Endothelial cell of umbilical vein (primary cell): ENCODE measurements around the gene JPT2. TPM values are rescaled to one million over a fixed set of nuclear protein-coding genes. Genes with fewer than 3 reads are reported as not detected.
"Not testable (repeated sequence)": the region's sequence is repeated elsewhere in the genome, so short reads cannot be mapped to it uniquely, and the experiment has no call there.

Experiments used
- BruUV-seq: library from RNA; stranded (reverse); fragments of 400-500 nt; replicated peaks from 2 replicates; lab custom pipeline; 2021; lab: Mats Ljungman, UMichigan
- CTCF ChIA-PET: fragments of 300-600, 350-600 bp; sonication (Branson Sonifier 250); formaldehyde crosslinking; loops from one replicate; lab custom pipeline; 2021; ENCODE audit warnings: antibody characterized with exemption, inconsistent platforms; lab: Charles Lee
- POLR2A ChIA-PET: fragments of 300-600, 350-600 bp; sonication (Branson Sonifier 250); formaldehyde crosslinking; loops from one replicate; lab custom pipeline; 2021; ENCODE audit warnings: antibody characterized with exemption, inconsistent platforms; lab: Charles Lee
- DNase-seq: peaks from one replicate; pipeline ENCODE4 v3.0.0-alpha.2; 2011; ENCODE audit warnings: low read depth, low spot score
- FAIRE-seq: peaks from 2 replicates; lab custom pipeline; 2011; peaks lifted over from hg19 to GRCh38; lab: Jason Lieb, UNC
- H2AFZ ChIP-seq: 2 replicates; pipeline ENCODE4 v1.6.0; 2012; ENCODE audit warnings: low read depth, low read length, control low read depth, inconsistent platforms
- H3K27ac ChIP-seq: 2 replicates; pipeline ENCODE4 v1.5.1; 2011; ENCODE audit warnings: low read depth, mild to moderate bottlenecking, control low read depth, low read length, moderate library complexity; ENCODE audit not compliant: insufficient read depth
- H3K27me3 ChIP-seq, 2 experiments: 2 replicates each; pipeline versions ENCODE4 v1.6.0 to v1.6.1; 2011; ENCODE audit warnings: low read length in 2 of 2, mixed read lengths in 1 of 2; ENCODE audit not compliant: control insufficient read depth in 2 of 2, insufficient read depth in 2 of 2
- H3K36me3 ChIP-seq, 2 experiments: 2 replicates in 1 of 2; 3 replicates in 1 of 2; pipeline ENCODE4 v1.5.1; 2011; ENCODE audit warnings: low read length in 2 of 2, mild to moderate bottlenecking in 1 of 2, moderate library complexity in 1 of 2; ENCODE audit not compliant: control insufficient read depth in 2 of 2, insufficient read depth in 2 of 2; ENCODE audit errors: extremely low read depth in 1 of 2
- H3K4me1 ChIP-seq: 3 replicates; pipeline ENCODE4 v1.5.1; 2011; ENCODE audit warnings: mild to moderate bottlenecking, low read length; ENCODE audit not compliant: control insufficient read depth, insufficient read depth; ENCODE audit errors: extremely low read depth
- H3K4me2 ChIP-seq: 2 replicates; pipeline ENCODE4 v1.6.1; 2011; ENCODE audit warnings: low read length, control low read depth, mixed read lengths; ENCODE audit not compliant: insufficient read depth
- H3K4me3 ChIP-seq, 3 experiments: fragments of 200-600 bp in 1 of 3; sonication (generic), shearing (Covaris generic) in 1 of 3; replicated peaks in 1 of 3; 2 replicates each; pipeline ENCODE4 v1.5.1; 2011 to 2016; ENCODE audit warnings: control low read depth in 3 of 3, low read length in 3 of 3, mild to moderate bottlenecking in 2 of 3, inconsistent platforms in 1 of 3, low read depth in 1 of 3, moderate library complexity in 1 of 3; ENCODE audit not compliant: insufficient read depth in 1 of 3
- H3K79me2 ChIP-seq: 2 replicates; pipeline ENCODE4 v1.6.0; 2012; ENCODE audit warnings: low read length, inconsistent platforms; ENCODE audit not compliant: control insufficient read depth, insufficient read depth
- H3K9ac ChIP-seq: replicated peaks from 2 replicates; pipeline ENCODE3; 2011; ENCODE audit warnings: low read length, control low read depth; ENCODE audit not compliant: insufficient read depth; ENCODE audit errors: extremely low read depth
- H3K9me1 ChIP-seq: replicated peaks from 3 replicates; pipeline ENCODE4 v1.6.0; 2011; ENCODE audit warnings: mild to moderate bottlenecking, low read length; ENCODE audit not compliant: control insufficient read depth, insufficient read depth; ENCODE audit errors: extremely low read depth
- H3K9me3 ChIP-seq: replicated peaks from 2 replicates; pipeline ENCODE4 v1.5.1; 2012; ENCODE audit warnings: low read length, inconsistent platforms; ENCODE audit not compliant: control insufficient read depth, insufficient read depth
- H4K20me1 ChIP-seq: replicated peaks from 2 replicates; pipeline ENCODE3; 2011; ENCODE audit warnings: mild to moderate bottlenecking, low read length; ENCODE audit not compliant: control insufficient read depth, insufficient read depth; ENCODE audit errors: extremely low read depth
- dilution Hi-C: fragments of 300-500 bp; cut with MboI; formaldehyde crosslinking; loops from one replicate; pipeline ENCODE4 v1.15.0; 2019; ENCODE audit warnings: low sequenced_read_pairs; ENCODE audit not compliant: extremely low pct_ligation_motif_present
- intact Hi-C: fragments of 100-400 bp; cut with micrococcal nuclease; formaldehyde crosslinking; loops from one replicate; pipeline ENCODE4 v1.10.0; 2022
- polyA plus RNA-seq, 4 experiments: library from polyadenylated mRNA; depleted of rRNA in 3 of 4; stranded (reverse) in 3 of 4; unstranded in 1 of 4; fragments of >200 nt; gene quantifications; 2 replicates each; pipeline versions ENCODE4 v1.2.1 to v1.2.3, GENCODE V29; 2011 to 2012; ENCODE audit warnings: missing spikeins in 1 of 4
- total RNA-seq: library from RNA; stranded (reverse); gene quantifications from 2 replicates; pipeline ENCODE4 v1.2.3, GENCODE V29; 2021

Gene JPT2
- total and polyA plus RNA-seq, 2 donors (not counting 3 experiments of a cell fraction or from before 2014, with no cell fraction given) = 35.8 to 93.3 TPM

- H3K27ac ChIP-seq, H3K4me3 ChIP-seq, FAIRE-seq, intact Hi-C loops, H3K9me3 ChIP-seq, H2AFZ ChIP-seq, H3K4me1 ChIP-seq, H4K20me1 ChIP-seq, DNase-seq, H3K4me2 ChIP-seq, H3K36me3 ChIP-seq, dilution Hi-C loops, BruUV-seq, H3K9me1 ChIP-seq, H3K9ac ChIP-seq, POLR2A ChIA-PET, H3K27me3 ChIP-seq: not testable (repeated sequence)
- peaks cover 41% of the 10 kb centered on the region for H3K79me2 ChIP-seq
- CTCF ChIA-PET = interaction anchor here (1.3 kb wide), 1 partner anchor 12 kb away, joined by 5 read pairs; the partner anchor contains the start of gene MAPK8IP3
Observed at GRCh38 chr16:1718236-1718635, 40.2 kb downstream of the JPT2 start.

DNA sequence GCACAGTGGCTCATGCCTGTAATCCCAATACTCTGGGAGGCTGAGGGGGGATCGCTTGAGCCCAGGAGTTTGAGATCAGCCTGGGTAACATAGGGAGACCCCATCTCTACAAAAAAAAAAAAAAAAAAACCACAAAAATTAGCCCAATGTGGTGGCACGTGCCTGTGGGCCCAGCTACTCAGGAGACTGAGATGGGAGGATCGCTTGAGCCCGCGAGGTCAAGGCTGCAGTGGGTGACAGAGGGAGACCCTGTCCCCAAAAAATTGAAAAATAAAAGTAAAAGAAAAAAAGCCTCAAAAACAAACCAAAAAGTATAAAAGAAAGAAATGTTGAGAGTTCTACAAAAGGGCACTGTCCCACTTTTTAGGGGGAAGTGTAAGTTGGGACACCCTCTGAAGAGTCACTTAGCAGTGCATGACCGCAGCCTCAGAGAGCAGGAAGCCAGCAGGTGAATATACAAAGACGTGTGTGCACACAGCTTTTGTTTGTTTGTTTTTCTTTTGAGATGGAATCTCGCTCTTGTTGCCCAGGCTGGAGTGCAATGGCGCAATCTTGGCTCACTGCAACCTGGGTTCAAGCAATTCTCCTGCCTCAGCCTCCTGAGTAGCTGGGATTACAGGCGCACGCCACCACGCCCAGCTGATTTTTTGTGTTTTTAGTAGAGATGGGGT lies 41.6 kb downstream of the JPT2 start:
- POLR2A ChIA-PET, BruUV-seq, H4K20me1 ChIP-seq, H3K27ac ChIP-seq, H3K4me1 ChIP-seq, DNase-seq, H3K36me3 ChIP-seq, CTCF ChIA-PET, intact Hi-C loops, H3K9me3 ChIP-seq, H3K9me1 ChIP-seq, H3K9ac ChIP-seq, H3K27me3 ChIP-seq, dilution Hi-C loops, H3K4me2 ChIP-seq, H3K4me3 ChIP-seq, FAIRE-seq, H2AFZ ChIP-seq: not testable (repeated sequence)
- H3K79me2 ChIP-seq = peaks cover 36% of the 10 kb centered on the region
